Testis (tissue), 3 donors: ENCODE results near the gene RUNX1. TPM values are rescaled to one million over a fixed set of nuclear protein-coding genes. Genes with fewer than 3 reads are reported as not detected.

Experiments
- DNase-seq: peaks from one replicate; pipeline ENCODE4 v3.0.0-alpha.2; 2019
- H3K27ac ChIP-seq, 2 donors: fragments of 200-600 bp; sonication (generic); one replicate each; pipeline ENCODE4 v1.5.1; 2019
- H3K27me3 ChIP-seq: fragments of 200-600 bp; sonication (generic); one replicate; pipeline ENCODE4 v1.5.1; 2019
- H3K36me3 ChIP-seq: fragments of 200-600 bp; sonication (generic); one replicate; pipeline ENCODE4 v1.5.1; 2017; ENCODE audit warnings: low read depth; ENCODE audit errors: missing control alignments
- H3K4me1 ChIP-seq: fragments of 200-600 bp; sonication (generic); one replicate; pipeline ENCODE4 v1.5.1; 2019
- H3K4me3 ChIP-seq, 2 donors: fragments of 200-600 bp; sonication (generic); one replicate each; pipeline ENCODE4 v1.5.1; 2017 to 2019
- H3K9me3 ChIP-seq: fragments of 200-600 bp; sonication (generic); one replicate; pipeline ENCODE4 v1.5.1; 2017
- POLR2A ChIP-seq: fragments of 450-650 bp; IDR thresholded peaks from one replicate; pipeline ENCODE4 v1.6.1; 2017; ENCODE audit warnings: antibody characterized with exemption, mild to moderate bottlenecking, moderate library complexity
- WGBS, 2 donors: methylation state at CpG; one replicate each; pipeline ENCODE4 v1.1.5; 2018; 5-methylcytosine and 5-hydroxymethylcytosine counted together
- intact Hi-C: fragments of 100-400 bp; cut with DNase I; formaldehyde crosslinking; loops from one replicate; pipeline ENCODE4 v1.15.1; 2023; ENCODE audit warnings: low total_unique reads
- polyA plus RNA-seq: library from polyadenylated mRNA; stranded (reverse); fragments of 350-450 nt; fragmentation: Illumina TruSeq; extraction: RNeasy Lipid Tissue Mini Kit (QIAGEN cat#74804); gene quantifications from one replicate; pipeline ENCODE4 v1.2.3, GENCODE V29; 2014; ENCODE audit warnings: low read depth, low replicate concordance; ENCODE audit not compliant: insufficient read depth
- total RNA-seq, 2 donors: library from RNA; depleted of rRNA; stranded (reverse); fragments of >200 nt; gene quantifications; one replicate each; pipeline ENCODE4 v1.2.3, GENCODE V29; 2016
- TF ChIP-seq, protein P1 (sequence below), 3 experiments: fragments of 450-650 bp in 2 of 3; fragments of 200-600 bp in 1 of 3; sonication (generic) in 1 of 3; IDR thresholded peaks; one replicate each; pipeline ENCODE4 v1.5.1; 2016 to 2019; ENCODE audit warnings: antibody characterized with exemption in 3 of 3, mild to moderate bottlenecking in 2 of 3, moderate library complexity in 1 of 3

Gene RUNX1
- total and polyA plus RNA-seq, 3 donors from 2014 or later, result 11.1 to 28.7 (median 24.3) TPM

DNA sequence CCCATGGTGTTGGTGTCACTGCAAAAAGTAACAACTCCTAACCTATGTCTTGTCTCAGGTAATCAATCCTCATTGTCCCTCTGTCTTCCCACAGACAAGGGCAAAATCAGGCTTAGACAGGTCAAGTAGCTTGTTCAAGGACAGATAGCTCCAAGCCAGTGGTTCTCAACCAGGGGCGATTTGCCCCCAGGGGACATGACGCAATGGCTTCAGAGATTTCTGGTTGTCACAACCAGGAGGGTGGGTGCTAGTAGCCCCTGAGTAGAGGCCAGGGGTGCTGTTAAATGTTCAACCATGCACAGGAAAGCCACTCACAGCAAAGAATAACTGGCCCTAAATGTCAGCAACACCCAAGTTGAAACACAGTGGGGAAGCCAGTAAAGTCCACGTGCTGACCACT, 178.9 kb downstream of the RUNX1 start:
- Histone ChIP-seq H3K9me3 (no peaks in the 10 kb centered on the region), H3K36me3 (no peaks in the 10 kb centered on the region), H3K27me3 (no peaks in the 10 kb centered on the region), H3K4me3 (no peak overlapping the region), H3K4me1 (no peaks in the 10 kb centered on the region), H3K27ac (no peak overlapping the region)
- no peak for TF ChIP-seq POLR2A
- TF ChIP-seq, protein P1, sequence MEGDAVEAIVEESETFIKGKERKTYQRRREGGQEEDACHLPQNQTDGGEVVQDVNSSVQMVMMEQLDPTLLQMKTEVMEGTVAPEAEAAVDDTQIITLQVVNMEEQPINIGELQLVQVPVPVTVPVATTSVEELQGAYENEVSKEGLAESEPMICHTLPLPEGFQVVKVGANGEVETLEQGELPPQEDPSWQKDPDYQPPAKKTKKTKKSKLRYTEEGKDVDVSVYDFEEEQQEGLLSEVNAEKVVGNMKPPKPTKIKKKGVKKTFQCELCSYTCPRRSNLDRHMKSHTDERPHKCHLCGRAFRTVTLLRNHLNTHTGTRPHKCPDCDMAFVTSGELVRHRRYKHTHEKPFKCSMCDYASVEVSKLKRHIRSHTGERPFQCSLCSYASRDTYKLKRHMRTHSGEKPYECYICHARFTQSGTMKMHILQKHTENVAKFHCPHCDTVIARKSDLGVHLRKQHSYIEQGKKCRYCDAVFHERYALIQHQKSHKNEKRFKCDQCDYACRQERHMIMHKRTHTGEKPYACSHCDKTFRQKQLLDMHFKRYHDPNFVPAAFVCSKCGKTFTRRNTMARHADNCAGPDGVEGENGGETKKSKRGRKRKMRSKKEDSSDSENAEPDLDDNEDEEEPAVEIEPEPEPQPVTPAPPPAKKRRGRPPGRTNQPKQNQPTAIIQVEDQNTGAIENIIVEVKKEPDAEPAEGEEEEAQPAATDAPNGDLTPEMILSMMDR (IDR thresholded peaks at IDR 0.05), result no peak
- no peak for DNase-seq
- intact Hi-C loops, result no loop called here
- WGBS, 2 donors, result 86 to 95% methylated on average over 1 to 3 of the region's 3 CpGs

DNA sequence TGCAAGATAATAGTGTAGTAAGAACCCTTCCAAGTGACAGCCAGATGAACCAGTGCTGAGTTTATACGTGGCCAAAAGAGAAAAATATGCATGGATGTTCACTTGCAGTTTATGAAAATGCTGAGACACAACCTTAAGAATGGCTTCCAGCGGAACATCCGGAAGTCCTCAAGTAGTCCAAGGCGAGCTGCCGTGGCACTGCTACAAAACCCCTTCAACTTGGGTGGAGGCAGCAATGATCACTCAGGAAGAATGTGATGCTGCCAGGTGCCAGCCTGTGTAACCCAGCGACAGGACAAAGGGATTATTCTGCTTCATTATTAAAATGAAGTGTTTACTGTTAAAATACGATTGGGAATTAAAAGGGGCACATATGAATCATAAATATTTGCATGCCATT, 179.6 kb downstream of the RUNX1 start:
- H3K4me1 ChIP-seq, result no peaks in the 10 kb centered on the region
- intact Hi-C loops, result no loop called here

DNA sequence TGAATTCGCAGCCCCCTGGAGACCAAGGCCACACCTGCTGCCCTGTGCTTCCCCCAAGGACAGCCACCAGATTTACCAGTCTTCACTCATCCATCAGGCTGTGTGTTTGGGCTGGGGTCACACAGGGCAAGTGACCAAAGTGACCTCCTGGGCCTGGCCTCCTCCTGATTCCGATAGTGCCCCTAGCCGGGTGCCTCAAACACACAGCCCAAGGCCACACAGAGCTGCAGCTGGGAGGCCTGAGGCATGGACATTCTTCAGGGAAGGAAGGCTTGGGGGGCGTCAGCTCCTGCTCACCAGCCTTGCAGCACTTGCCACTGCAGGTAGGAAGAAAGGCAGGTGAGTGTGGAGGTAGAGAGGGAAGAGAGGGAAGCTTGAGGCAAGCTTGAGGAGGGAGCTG, 181.3 kb downstream of the RUNX1 start:
- Histone ChIP-seq H3K27me3 (no peaks in the 10 kb centered on the region), H3K9me3 (no peaks in the 10 kb centered on the region), H3K4me1 (peaks cover 6% of the 10 kb centered on the region), H3K36me3 (no peaks in the 10 kb centered on the region), H3K27ac (no peak overlapping the region), H3K4me3 (no peak overlapping the region)
- TF ChIP-seq POLR2A, result no peak
- TF ChIP-seq, protein P1 (IDR thresholded peaks at IDR 0.05), result no peak
- intact Hi-C loops, result no loop called here
- 83 to 88% methylated on average over 4 of the region's 4 CpGs for WGBS, 2 donors
- no peak for DNase-seq

More for the DNA sequence above, 179.6 kb downstream of the RUNX1 start:
- Histone ChIP-seq H3K9me3 (no peaks in the 10 kb centered on the region), H3K4me3 (no peak overlapping the region), H3K27ac (no peak overlapping the region), H3K36me3 (no peaks in the 10 kb centered on the region), H3K27me3 (no peaks in the 10 kb centered on the region)
- no peak for DNase-seq
- WGBS, 2 donors, result 71 to 83% methylated on average over 7 of the region's 7 CpGs
- TF ChIP-seq, protein P1 (IDR thresholded peaks at IDR 0.05), result no peak
- TF ChIP-seq POLR2A, result no peak

DNA sequence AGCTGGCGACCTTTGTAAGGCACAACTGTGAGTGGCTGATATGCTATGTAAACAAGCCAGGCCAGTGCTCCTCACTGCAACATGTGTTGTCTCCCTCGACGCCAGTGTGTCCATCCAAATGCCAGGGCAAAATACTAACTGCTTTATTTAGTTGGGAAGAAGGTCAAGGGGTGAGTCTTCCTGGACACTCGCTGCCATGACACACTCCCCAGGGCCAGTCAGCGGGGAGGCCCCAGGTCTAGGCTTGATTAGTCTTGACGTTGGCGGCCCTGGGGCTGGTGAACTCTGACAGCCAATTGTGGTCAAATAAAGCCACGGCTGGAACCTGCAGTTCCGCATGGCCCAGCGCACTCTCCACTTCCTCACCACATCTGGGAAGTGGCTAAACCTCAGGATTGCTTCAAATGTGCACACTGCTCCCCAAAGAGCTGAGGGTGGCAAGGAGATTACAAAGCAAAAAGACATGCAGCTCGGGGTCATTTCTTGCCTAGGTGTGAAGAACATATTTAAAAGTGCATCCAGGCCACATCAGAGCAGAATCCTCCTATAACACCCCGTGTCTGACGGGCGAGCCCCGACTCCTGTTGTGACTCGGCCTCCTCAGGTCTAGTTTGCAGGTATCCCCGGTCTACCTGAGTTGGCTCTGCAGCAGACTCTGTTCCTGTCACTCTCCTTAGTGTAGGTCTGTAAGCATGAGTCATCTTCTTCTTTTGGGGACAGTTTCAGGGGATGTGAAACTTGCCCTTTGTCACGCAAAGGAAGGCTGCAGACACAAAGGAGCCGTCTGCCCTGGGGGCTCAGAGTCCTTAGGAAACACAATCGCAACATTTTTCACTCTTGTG, 183.5 kb downstream of the RUNX1 start:
- no peaks in the 10 kb centered on the region for H3K27me3 ChIP-seq
- 84 to 88% methylated on average over 12 to 20 of the region's 20 CpGs for WGBS, 2 donors
- DNase-seq, result peak; percentile 27

More for the DNA sequence above, 183.5 kb downstream of the RUNX1 start:
- H3K27ac ChIP-seq, result no peak overlapping the region
- intact Hi-C loops, result no loop called here
- TF ChIP-seq POLR2A, result no peak
- TF ChIP-seq, protein P1 (IDR thresholded peaks at IDR 0.05), result no peak
- no peaks in the 10 kb centered on the region for H3K36me3 ChIP-seq
- H3K4me1 ChIP-seq, result peaks cover 6% of the 10 kb centered on the region
- H3K9me3 ChIP-seq, result no peaks in the 10 kb centered on the region
- no peak overlapping the region for H3K4me3 ChIP-seq
